ENCODE data around the gene PNLIPRP3.
A peak's percentile ranks its signal among the peaks of the same experiment; 100 is the strongest.

PNLIPRP3 gene

GRCh38 chr10:116489460-116489859 is 61.8 kb downstream of the PNLIPRP3 start:
- Histone ChIP-seq H3K9me3 (ENCODE audit: control extremely low read depth in 1 of 5, control insufficient read depth in 4 of 5, insufficient read depth in 2 of 5, low read depth in 1 of 5, low read length in 4 of 5) (no peaks in the 10 kb centered on the region), H3K36me3 (ENCODE audit: control insufficient read depth in 4 of 4, insufficient read depth in 4 of 4, low read length in 3 of 4) (no peaks in the 10 kb centered on the region), H3K4me3 (ENCODE audit: control insufficient read depth in 1 of 7, extremely low read depth in 1 of 7, insufficient read depth in 4 of 7, low read depth in 2 of 7, low read length in 6 of 7) (no peak overlapping the region), H3K27ac (ENCODE audit: insufficient read depth in 1 of 2, low read depth in 1 of 2, low read length in 2 of 2, poor library complexity in 1 of 2, severe bottlenecking in 2 of 2) (no peak overlapping the region), H3K4me1 (ENCODE audit: control extremely low read depth in 1 of 4, control insufficient read depth in 4 of 4, insufficient read depth in 4 of 4, low read length in 3 of 4) (no peaks in the 10 kb centered on the region), H3K27me3 (replicated peaks in 2 of 5; ENCODE audit: control insufficient read depth in 4 of 5, insufficient read depth in 5 of 5, low read length in 4 of 5) (peaks cover 2 to 13% (median 4%) of the 10 kb centered on the region in 5 experiments)
- ChIA-PET POLR2A (no interaction called here), CTCF (interaction anchor here (0.9 to 3.1 kb wide), 5 partner anchors 25 to 52 kb away, joined by 3 to 19 read pairs (median 6); no protein-coding TSS in a partner anchor)
- WGBS (ENCODE audit: insufficient coverage) = 86% methylated on average over 1 of the region's 2 CpGs
- DNase-seq = no peak

GRCh38 chr10:116490028-116490662 is 62.5 kb downstream of the PNLIPRP3 start:
- POLR2A ChIA-PET = no interaction called here
- Histone ChIP-seq H3K27me3 (replicated peaks in 2 of 5; ENCODE audit: control insufficient read depth in 4 of 5, insufficient read depth in 5 of 5, low read length in 4 of 5) (peaks cover 2 to 13% (median 4%) of the 10 kb centered on the region in 5 experiments), H3K36me3 (ENCODE audit: control insufficient read depth in 4 of 4, insufficient read depth in 4 of 4, low read length in 3 of 4) (no peaks in the 10 kb centered on the region), H3K9me3 (ENCODE audit: control extremely low read depth in 1 of 5, control insufficient read depth in 4 of 5, insufficient read depth in 2 of 5, low read depth in 1 of 5, low read length in 4 of 5) (no peaks in the 10 kb centered on the region), H3K4me1 (ENCODE audit: control extremely low read depth in 1 of 4, control insufficient read depth in 4 of 4, insufficient read depth in 4 of 4, low read length in 3 of 4) (no peaks in the 10 kb centered on the region), H3K4me3 (ENCODE audit: control insufficient read depth in 1 of 7, extremely low read depth in 1 of 7, insufficient read depth in 4 of 7, low read depth in 2 of 7, low read length in 6 of 7) (no peak overlapping the region), H3K27ac (ENCODE audit: insufficient read depth in 1 of 2, low read depth in 1 of 2, low read length in 2 of 2, poor library complexity in 1 of 2, severe bottlenecking in 2 of 2) (no peak overlapping the region)
- WGBS (ENCODE audit: insufficient coverage) = 40% methylated on average over 1 of the region's 2 CpGs
- peak; percentile 31 to 63 (median 50) for DNase-seq
- CTCF ChIA-PET = interaction anchor here (0.7 to 3.1 kb wide), 10 partner anchors 15 to 52 kb away, joined by 3 to 19 read pairs (median 4); no protein-coding TSS in a partner anchor

- H3K36me3 ChIP-seq (ENCODE audit: control insufficient read depth in 4 of 4, insufficient read depth in 4 of 4, low read length in 3 of 4) = no peaks in the 10 kb centered on the region
- H3K4me3 ChIP-seq (ENCODE audit: control insufficient read depth in 1 of 7, extremely low read depth in 1 of 7, insufficient read depth in 4 of 7, low read depth in 2 of 7, low read length in 6 of 7) = no peak overlapping the region
- DNase-seq = no peak
- 90% methylated on average over 7 of the region's 8 CpGs for WGBS (ENCODE audit: insufficient coverage)
- H3K4me1 ChIP-seq (ENCODE audit: control extremely low read depth in 1 of 4, control insufficient read depth in 4 of 4, insufficient read depth in 4 of 4, low read length in 3 of 4) = no peaks in the 10 kb centered on the region
- H3K27me3 ChIP-seq (replicated peaks in 2 of 5; ENCODE audit: control insufficient read depth in 4 of 5, insufficient read depth in 5 of 5, low read length in 4 of 5) = peaks cover 0 to 3% (median 0%) of the 10 kb centered on the region in 5 experiments
- no peak overlapping the region for H3K27ac ChIP-seq (ENCODE audit: insufficient read depth in 1 of 2, low read depth in 1 of 2, low read length in 2 of 2, poor library complexity in 1 of 2, severe bottlenecking in 2 of 2)
- no peaks in the 10 kb centered on the region for H3K9me3 ChIP-seq (ENCODE audit: control extremely low read depth in 1 of 5, control insufficient read depth in 4 of 5, insufficient read depth in 2 of 5, low read depth in 1 of 5, low read length in 4 of 5)
- CTCF ChIA-PET = interaction anchor here (1.2 kb wide), 1 partner anchor 14 kb away, joined by 3 read pairs; no protein-coding TSS in a partner anchor
- POLR2A ChIA-PET = no interaction called here
Observed at GRCh38 chr10:116504786-116505185, 77.1 kb downstream of the PNLIPRP3 start.

- WGBS (ENCODE audit: insufficient coverage) = no CpG with 5 or more reads among the region's 3 CpGs
- H3K36me3 ChIP-seq (ENCODE audit: control insufficient read depth in 4 of 4, insufficient read depth in 4 of 4, low read length in 3 of 4) = no peaks in the 10 kb centered on the region
- no peaks in the 10 kb centered on the region for H3K9me3 ChIP-seq (ENCODE audit: control extremely low read depth in 1 of 5, control insufficient read depth in 4 of 5, insufficient read depth in 2 of 5, low read depth in 1 of 5, low read length in 4 of 5)
- peaks cover 0 to 2% (median 0%) of the 10 kb centered on the region in 5 experiments for H3K27me3 ChIP-seq (replicated peaks in 2 of 5; ENCODE audit: control insufficient read depth in 4 of 5, insufficient read depth in 5 of 5, low read length in 4 of 5)
- ChIA-PET POLR2A (interaction anchor here (0.6 kb wide), 1 partner anchor 51 kb away, joined by 3 read pairs; no protein-coding TSS in a partner anchor), CTCF (interaction anchor here (0.7 kb wide), 1 partner anchor 18 kb away, joined by 3 read pairs; no protein-coding TSS in a partner anchor)
- H3K4me1 ChIP-seq (ENCODE audit: control extremely low read depth in 1 of 4, control insufficient read depth in 4 of 4, insufficient read depth in 4 of 4, low read length in 3 of 4) = no peaks in the 10 kb centered on the region
- no peak overlapping the region for H3K4me3 ChIP-seq (ENCODE audit: control insufficient read depth in 1 of 7, extremely low read depth in 1 of 7, insufficient read depth in 4 of 7, low read depth in 2 of 7, low read length in 6 of 7)
- no peak overlapping the region for H3K27ac ChIP-seq (ENCODE audit: insufficient read depth in 1 of 2, low read depth in 1 of 2, low read length in 2 of 2, poor library complexity in 1 of 2, severe bottlenecking in 2 of 2)
- DNase-seq = no peak
Observed at GRCh38 chr10:116510565-116510964, 82.9 kb downstream of the PNLIPRP3 start.

- ChIA-PET POLR2A (no interaction called here), CTCF (no interaction called here)
- 67% methylated on average over 2 of the region's 3 CpGs for WGBS (ENCODE audit: insufficient coverage)
Observed at GRCh38 chr10:116511365-116511764, 83.7 kb downstream of the PNLIPRP3 start.

GRCh38 chr10:116521424-116522290 is 94.0 kb downstream of the PNLIPRP3 start:
- no peaks in the 10 kb centered on the region for H3K36me3 ChIP-seq (ENCODE audit: control insufficient read depth in 4 of 4, insufficient read depth in 4 of 4, low read length in 3 of 4)
- ChIA-PET CTCF (no interaction called here), POLR2A (no interaction called here)
- H3K27ac ChIP-seq (ENCODE audit: insufficient read depth in 1 of 2, low read depth in 1 of 2, low read length in 2 of 2, poor library complexity in 1 of 2, severe bottlenecking in 2 of 2) = no peak overlapping the region
- DNase-seq = peak; percentile 43 to 63 (median 60)
- H3K27me3 ChIP-seq (replicated peaks in 2 of 5; ENCODE audit: control insufficient read depth in 4 of 5, insufficient read depth in 5 of 5, low read length in 4 of 5) = peaks cover 0 to 14% (median 7%) of the 10 kb centered on the region in 5 experiments
- H3K4me1 ChIP-seq (ENCODE audit: control extremely low read depth in 1 of 4, control insufficient read depth in 4 of 4, insufficient read depth in 4 of 4, low read length in 3 of 4) = no peaks in the 10 kb centered on the region
- no peak overlapping the region for H3K4me3 ChIP-seq (ENCODE audit: control insufficient read depth in 1 of 7, extremely low read depth in 1 of 7, insufficient read depth in 4 of 7, low read depth in 2 of 7, low read length in 6 of 7)
- no peaks in the 10 kb centered on the region for H3K9me3 ChIP-seq (ENCODE audit: control extremely low read depth in 1 of 5, control insufficient read depth in 4 of 5, insufficient read depth in 2 of 5, low read depth in 1 of 5, low read length in 4 of 5)
- 88% methylated on average over 1 of the region's 10 CpGs for WGBS (ENCODE audit: insufficient coverage)

More at GRCh38 chr10:116511365-116511764, 83.7 kb downstream of the PNLIPRP3 start:
- Histone ChIP-seq H3K4me1 (ENCODE audit: control extremely low read depth in 1 of 4, control insufficient read depth in 4 of 4, insufficient read depth in 4 of 4, low read length in 3 of 4) (no peaks in the 10 kb centered on the region), H3K27ac (ENCODE audit: insufficient read depth in 1 of 2, low read depth in 1 of 2, low read length in 2 of 2, poor library complexity in 1 of 2, severe bottlenecking in 2 of 2) (no peak overlapping the region), H3K36me3 (ENCODE audit: control insufficient read depth in 4 of 4, insufficient read depth in 4 of 4, low read length in 3 of 4) (no peaks in the 10 kb centered on the region), H3K4me3 (ENCODE audit: control insufficient read depth in 1 of 7, extremely low read depth in 1 of 7, insufficient read depth in 4 of 7, low read depth in 2 of 7, low read length in 6 of 7) (no peak overlapping the region), H3K27me3 (replicated peaks in 2 of 5; ENCODE audit: control insufficient read depth in 4 of 5, insufficient read depth in 5 of 5, low read length in 4 of 5) (peaks cover 0 to 2% (median 0%) of the 10 kb centered on the region in 5 experiments), H3K9me3 (ENCODE audit: control extremely low read depth in 1 of 5, control insufficient read depth in 4 of 5, insufficient read depth in 2 of 5, low read depth in 1 of 5, low read length in 4 of 5) (no peaks in the 10 kb centered on the region)
- DNase-seq = no peak
